Inferior parietal cortex (tissue), 1 donor: ENCODE data around the gene GINS1.

Experiments used
- DNase-seq: peaks from one replicate; pipeline ENCODE4 v3.0.0-alpha.2; 2016; ENCODE audit errors: extremely low spot score

GINS1 gene

DNA sequence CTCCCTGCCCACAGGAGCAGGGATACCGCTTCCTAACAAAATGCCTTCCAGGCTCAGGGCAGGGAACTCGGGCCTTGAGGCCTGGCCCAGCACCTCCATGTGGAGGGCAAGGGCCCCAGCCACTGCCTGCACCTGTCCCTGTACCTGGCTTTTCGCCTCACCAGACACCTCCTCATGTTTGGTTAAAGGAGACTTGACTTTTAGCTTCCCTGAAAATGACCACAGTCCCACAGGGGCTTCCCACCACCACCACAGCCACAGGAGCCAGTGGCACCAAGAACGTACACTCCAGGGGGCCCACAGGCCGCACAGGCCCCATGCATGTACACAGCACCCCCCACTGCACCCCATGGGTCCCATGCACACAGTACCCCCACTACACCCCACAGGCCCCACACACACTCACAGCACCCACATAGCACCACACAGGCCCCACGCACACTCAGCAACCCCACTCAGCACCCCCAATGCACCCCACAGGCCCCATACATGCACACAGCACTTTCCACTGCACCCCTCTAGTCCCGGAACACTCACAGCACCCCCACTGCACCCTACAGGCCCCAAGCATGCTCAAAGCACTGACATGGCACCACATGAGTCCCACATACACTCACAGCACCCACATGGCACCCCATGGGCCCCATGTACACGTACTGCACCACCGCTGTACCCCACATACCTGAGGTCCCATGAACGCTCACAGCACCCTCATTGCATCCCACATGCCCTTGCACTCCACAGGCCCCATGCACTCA, 86.5 kb downstream of the GINS1 start:
- no peak for DNase-seq

DNA sequence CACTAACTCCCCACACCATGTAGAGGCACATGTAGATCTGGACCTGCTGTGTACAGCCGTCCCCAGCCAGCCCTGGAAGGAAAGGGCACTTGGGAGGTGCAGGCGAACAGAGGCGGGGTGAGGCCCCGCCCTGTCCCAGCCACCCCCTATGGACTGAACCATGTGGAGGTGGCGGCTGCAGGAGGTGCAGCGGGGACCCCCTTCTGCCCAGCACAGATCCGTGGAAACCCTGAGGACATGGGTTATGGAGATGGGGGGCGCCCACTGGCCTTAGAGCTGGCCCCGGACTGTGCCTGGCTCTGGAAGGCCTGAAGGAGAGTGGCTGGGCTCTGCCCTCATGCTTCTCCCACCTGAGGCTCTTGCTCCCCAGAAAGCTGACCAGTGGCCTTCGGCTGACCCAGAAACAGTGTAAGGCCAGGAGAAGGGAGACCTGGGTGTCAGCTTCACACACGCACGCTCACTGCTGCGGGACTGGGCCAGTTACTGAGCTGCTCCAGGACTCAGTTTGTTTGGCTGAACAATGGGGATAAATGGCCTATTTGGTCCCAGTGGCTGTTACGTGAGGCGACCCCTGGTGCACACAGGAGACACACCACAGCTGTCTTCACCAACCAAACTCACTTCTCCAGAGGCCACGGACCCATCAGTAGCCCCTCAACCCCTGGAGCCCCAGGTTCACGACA, 87.2 kb downstream of the GINS1 start:
- DNase-seq: no peak

DNA sequence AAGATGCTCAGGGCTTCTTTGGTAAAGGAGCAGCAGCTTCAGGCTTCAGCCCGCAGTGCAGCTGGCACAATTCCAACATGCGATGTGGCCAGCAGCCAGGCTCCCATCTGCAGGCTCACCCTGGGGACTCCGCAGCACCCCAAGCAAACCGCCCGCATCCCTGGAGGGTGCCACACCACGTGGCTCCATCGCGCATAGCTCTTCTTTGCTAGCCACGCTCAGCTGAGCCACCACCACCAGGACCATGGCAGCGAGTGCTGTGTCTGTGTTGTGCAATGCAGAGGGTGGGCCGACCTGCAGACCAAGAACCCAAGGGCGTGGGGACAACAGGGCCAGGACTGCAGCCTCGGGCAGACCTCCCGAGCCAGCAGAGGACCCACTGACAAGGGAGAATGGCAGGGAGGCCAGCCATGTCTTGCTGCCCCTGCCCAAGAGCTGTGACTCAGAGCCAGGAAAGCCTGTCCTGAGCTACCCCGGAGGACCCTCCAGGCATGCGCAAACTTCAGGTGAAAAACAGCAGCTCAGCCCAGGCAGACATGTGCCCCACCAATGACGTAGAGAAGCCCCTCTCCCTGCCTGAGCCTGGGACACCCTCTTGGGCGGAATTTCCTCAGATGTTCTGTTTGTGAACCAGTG, 87.8 kb downstream of the GINS1 start:
- no peak for DNase-seq

DNA sequence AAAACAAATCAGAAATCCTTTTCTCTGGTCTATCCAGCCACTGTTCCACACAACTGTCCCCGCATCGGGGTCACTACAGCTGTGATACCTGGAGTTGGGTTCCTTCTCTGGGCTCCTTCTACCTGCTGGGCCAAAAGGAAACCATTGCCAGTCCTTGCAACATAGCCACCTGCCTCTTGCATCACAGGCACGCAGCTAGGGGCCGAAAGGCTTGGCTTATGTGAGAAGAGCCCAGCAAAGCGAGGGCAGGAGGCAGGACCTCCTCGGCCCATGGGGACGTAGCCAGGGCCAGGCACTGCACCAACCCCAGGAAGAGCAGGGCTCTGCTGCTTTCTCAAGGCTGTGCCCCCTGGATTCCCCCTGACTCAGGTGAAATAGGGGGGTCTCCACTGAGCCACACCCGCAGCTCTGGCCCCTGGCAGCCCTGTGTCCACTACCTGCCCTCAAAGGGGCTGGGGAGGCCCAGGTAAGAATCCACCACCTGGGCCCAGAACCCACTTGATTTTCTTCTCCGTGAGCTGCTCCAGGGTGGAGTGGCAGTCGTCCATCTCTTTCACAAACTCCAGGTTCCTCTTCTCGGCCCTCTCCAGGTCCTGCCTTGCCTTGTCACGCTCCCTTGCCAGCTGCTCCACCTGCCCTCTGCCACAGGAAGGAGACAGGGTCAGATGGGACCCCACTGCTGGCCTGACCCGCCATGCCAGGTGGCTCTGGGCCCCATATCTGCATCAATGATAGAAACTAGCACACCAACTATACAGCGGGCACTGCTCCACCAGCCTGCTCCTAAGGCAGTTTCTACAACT, 88.9 kb downstream of the GINS1 start:
- no peak for DNase-seq

DNA sequence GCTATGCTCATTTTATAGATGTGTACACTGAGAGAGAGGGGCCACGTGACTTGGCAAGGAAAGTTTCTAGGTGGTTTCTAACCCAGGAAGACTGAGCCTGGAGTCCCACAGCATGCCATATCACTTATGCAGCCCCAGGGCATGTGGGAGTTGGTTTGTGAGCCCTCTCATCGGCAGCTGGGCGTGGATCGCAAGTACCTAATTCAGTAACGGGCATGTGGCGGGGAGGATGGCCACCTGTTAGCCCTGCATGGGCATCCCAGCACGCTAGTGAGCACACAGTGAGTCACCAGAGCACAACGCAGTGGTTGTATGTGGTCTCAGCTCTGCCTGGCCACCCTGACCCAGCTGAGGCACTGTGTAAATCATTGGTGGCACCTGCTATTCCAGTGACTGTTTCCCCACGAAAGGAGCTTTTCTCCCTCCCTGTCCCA, 89.5 kb downstream of the GINS1 start:
- DNase-seq: no peak

DNA sequence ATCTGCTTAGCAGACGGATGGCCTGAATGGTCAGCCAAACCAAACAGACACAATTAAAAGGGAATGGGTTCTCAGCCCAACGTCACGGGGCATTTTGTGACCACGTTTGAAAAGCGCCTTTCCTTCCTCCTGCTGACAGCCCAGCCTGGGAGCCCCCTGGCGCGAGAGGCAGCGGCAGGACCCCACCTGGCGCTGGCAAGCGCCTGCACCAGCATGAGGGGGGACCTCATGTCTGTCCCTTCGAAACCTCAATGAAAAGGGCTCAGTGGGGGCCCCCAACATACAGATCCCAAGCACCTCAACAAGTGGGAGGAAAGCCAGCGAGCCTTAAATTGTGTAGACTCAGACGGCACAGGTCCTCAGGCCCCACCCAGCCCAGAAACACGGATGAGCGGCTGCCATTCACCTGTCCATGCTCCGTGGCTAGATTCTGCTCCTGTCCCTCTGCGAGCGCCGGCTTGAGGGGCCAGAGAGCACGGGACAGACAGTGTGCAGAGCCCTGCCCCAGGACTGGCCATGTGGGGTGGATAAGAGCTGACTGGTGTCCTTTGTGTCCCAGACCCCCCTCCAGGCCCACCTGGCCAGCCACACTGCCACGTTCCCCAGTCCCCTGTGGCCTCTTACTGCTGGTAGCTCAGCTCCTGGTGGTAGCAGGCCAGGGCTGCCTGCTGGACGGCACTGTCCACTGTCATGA, 90.3 kb downstream of the GINS1 start:
- no peak for DNase-seq
